Measurements from ENCODE around the gene RAB2B.

DNA sequence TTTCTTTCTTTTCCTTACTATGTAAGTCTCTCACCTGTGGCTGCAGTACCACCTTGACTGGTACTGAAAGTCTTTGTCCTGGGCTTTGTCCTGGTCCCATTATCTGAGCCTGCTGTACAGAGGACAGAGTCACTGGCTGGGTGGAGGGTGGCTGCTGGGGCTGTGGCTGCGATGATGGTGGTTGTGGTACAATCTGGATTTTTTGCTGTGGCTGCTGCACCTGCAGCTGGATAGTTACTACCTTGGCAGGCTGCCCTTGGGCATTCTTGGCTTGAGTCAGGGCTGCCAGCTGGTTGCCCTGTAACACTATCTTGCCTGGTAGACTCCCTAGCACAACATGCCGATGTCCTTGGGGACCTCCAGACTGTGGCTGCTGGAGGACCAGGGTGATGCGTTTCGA is 47.8 kb downstream of the RAB2B start:
- TF ChIP-seq POLR2A (IDR thresholded peaks at IDR 0.05): no peak
- TF ChIP-seq, protein P1, sequence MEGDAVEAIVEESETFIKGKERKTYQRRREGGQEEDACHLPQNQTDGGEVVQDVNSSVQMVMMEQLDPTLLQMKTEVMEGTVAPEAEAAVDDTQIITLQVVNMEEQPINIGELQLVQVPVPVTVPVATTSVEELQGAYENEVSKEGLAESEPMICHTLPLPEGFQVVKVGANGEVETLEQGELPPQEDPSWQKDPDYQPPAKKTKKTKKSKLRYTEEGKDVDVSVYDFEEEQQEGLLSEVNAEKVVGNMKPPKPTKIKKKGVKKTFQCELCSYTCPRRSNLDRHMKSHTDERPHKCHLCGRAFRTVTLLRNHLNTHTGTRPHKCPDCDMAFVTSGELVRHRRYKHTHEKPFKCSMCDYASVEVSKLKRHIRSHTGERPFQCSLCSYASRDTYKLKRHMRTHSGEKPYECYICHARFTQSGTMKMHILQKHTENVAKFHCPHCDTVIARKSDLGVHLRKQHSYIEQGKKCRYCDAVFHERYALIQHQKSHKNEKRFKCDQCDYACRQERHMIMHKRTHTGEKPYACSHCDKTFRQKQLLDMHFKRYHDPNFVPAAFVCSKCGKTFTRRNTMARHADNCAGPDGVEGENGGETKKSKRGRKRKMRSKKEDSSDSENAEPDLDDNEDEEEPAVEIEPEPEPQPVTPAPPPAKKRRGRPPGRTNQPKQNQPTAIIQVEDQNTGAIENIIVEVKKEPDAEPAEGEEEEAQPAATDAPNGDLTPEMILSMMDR (IDR thresholded peaks at IDR 0.05): no peak

All from thyroid gland (tissue), 4 donors.